GM19193 (cell line): Measurements from ENCODE around the gene CRYZ.

Experiments used
- POLR2A ChIP-seq: IDR thresholded peaks from 4 replicates; pipeline ENCODE4 v1.6.1; 2011; ENCODE audit not compliant: insufficient read depth, insufficient read length; ENCODE audit errors: extremely low read depth

CRYZ gene

DNA sequence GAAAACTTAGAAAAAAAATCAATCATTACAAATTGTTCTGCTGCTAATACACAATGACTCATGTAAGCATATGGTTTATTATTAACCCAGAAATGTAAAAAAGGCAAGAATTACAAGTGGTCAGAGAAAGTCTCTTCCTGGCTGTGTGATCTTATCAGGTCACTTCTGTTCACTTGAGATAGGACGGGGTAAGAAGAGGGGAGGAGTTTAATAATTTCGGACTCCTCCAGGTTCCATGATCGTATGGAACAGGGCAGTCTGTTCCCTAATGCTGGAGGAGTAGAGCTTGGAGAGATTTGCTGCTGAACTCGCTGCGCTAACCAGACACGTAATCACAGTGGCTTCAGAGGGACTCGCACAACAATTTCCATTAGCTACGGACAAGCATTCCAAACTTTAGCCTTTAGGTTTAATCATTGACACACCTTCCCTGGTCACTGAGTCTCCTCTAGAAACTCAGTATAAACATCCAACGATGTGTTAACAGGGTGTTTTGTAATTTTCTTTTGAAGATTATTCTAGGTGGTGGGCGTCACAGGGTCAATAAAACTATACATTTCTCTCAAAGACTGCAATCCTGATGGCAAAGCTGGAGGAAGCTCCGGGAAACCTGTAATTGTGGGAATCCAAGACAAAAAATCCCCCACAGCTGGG is 1.3 kb downstream of the CRYZ start:
- no peak for TF ChIP-seq POLR2A

DNA sequence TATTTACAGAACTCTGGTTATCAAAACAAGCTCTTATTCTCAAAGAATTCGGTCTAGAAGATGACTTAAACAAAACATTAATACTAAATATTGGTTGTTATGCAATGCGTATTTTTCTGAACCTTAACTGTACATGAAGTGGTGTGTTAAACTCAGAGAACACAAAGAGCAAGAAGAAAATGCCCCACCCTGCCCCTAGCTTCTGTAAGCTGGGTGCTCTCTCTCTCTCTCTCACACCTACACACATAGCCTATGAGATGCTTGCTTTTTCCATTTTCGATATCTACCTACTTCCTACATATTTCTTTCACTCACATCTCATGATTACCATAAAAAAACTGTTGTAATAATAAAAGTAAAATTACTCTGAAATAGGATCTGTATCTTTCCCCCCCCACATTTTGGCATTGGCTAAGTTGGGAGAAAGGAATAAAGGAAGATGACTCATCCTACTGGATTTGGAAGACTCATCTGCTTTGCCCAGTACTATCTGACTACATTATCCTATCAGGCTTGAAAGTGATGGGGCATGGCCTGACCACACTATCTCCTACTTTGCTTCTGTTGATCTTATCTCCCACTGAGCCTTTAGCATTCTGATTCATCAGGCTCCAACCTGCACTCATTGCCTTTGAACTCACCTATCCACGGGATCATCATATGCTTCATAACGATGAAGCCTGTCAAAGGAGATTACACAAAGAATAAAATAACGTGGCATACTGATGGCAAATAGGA is 2.9 kb downstream of the CRYZ start:
- TF ChIP-seq POLR2A = no peak

DNA sequence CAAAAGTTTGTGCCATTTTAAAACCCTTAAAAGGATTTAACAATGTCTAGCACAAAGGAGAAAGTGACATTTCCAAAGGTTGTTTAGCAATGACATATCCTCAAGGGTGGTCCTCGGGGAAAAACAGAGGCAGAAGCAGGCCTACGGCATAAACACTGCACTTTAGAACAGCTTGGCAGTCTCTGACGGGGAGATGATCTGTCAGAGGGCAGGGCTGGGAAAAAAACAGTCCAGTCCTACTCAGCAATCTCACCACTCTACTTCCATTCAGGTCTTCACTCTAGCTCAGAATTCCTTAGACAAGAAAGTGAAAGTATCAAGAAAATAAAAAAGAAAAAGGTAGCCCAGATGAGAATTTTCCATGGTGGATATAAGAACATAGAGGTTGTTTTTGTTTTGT is 4.1 kb downstream of the CRYZ start:
- TF ChIP-seq POLR2A = no peak

DNA sequence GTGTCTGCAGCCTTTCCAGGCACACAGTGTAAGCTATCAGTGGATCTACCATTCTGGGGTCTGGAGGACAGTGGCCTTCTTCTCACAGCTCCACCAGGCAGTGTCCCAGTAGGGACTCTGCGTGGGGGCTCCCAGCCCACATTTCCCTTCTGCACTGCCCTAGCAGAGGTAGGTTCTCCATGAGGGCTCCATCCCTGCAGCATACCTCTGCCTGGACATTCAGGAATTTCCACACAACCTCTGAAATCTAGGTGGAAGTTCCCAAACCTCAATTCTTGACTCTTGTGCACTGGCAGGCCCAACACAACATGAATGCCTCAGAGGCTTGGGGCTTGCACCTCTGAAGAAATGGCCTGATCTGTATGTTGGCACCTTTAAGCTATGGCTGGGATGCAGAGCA is 6.8 kb downstream of the CRYZ start:
- no peak for TF ChIP-seq POLR2A

DNA sequence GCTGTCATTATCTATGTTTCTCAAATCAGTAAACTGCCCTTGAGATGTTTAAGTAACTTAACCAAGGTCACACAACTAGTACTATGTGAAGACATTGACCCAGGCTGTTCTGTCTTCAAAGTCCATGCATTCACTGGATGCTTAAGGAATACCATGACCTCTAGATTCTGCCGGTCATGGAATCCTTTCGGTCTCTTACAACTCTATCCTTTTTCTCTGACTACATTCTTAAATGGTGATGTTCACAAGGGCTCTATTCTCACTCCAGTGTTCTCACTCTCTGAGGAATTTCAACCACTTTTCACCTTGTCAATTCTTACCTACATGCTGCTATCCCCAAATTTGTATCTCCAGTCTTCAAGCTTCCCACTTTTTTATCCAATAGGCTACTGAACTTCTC is 15.2 kb downstream of the CRYZ start:
- TF ChIP-seq POLR2A = no peak

DNA sequence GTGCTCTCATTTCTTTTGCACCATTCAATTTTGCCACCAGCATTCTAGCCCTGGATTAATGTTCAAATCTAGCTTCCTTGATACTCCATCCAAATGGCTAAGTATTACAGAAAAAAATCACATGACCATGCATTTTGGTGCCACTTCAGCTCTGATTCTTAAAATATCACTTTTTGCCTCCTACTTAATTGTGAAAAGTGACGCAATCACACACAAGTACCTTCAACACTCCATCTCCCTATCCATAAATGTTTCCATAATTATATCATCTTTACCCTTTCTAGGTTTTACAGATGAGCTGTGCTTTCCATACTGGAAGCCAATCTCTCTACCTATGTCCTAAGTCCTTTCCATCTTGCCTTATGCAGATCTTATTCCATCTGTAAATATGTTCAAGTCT is 16.0 kb downstream of the CRYZ start:
- no peak for TF ChIP-seq POLR2A

DNA sequence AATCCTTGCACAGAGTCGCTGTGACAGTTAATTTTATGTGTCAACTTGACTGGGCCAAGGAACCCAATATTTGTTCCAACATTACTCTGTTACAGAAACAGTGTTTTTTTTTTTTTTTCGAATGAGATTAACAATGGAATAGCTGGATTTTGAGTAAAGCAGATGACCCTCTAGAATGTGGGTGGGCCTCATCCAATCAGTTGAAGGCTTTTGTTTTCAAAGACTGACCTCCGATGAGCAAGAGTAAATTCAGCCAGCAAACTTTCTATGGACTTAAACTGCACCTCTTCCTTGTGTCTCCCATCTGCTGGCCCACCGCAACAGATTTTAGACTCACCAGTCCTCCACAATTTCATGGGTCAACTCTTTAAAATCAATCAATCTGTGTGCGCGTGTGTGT is 17.0 kb downstream of the CRYZ start:
- TF ChIP-seq POLR2A = no peak

DNA sequence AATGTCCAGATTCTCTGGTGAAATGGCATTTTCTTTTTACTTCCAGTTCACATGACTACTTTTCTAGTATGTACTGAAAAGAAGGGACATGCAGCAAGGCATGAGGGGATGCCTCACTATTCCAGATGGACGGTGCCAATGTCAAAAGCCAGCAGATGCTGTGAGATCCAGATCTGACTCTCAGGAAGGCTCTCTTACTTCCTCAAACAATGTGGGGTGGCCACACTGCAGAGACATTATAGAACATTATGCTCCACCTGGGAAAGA is 17.7 kb downstream of the CRYZ start:
- no peak for TF ChIP-seq POLR2A

DNA sequence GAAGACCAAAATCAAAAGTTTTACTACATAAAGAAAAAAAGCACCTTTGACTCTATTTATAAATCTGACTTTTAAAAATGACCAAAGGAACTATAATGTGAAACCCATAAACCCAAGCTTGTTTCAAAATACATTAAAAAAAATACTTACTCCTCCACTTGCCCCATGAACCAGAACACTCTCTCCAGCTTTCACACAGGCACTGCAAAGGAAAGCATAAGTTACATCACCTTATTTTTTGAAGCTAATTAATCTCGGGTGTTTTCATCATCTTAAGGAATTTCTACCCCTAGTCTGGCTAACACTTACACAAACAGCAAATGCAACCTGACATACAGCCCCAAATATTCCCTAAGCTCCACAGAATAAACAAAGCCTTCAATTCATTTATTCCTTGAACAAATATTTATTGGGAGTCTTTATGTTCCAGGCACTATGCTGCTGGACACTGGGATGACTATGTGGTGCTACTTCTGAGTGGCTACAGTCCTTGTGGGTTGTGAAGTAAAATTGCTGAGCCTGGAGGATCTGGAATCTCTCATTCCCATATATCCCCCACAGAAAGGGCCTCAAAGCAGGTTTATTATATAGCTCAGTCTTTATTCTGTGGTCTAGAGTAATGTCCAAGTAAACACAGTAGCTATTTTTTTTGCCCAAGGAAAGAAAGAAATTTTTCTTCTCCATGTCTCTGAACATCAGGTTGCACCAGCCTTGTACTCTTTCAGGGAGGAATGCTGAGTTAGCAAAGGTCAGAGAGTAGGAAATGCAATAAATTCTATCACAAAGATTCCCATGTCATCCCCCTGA is 18.2 kb downstream of the CRYZ start:
- no peak for TF ChIP-seq POLR2A

DNA sequence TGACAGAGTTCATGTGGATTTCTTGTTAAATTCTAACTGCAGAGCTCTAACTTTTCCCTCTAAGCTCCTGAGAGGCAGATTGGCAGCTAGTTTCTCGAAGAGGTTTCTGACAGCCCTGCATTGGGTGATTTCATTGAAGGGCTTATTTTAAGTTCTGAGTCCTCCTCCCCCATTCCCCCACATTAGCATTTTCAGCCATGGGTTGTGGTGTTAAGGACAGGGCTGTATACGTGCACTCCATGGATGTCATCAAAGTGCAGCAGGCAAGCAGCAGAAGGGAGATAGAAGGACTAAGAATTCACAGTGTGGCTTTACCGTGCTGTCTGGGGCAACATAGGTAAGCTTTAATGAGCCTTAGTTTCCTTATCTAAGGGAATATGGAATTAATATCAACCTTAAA is 19.0 kb downstream of the CRYZ start:
- TF ChIP-seq POLR2A = no peak

DNA sequence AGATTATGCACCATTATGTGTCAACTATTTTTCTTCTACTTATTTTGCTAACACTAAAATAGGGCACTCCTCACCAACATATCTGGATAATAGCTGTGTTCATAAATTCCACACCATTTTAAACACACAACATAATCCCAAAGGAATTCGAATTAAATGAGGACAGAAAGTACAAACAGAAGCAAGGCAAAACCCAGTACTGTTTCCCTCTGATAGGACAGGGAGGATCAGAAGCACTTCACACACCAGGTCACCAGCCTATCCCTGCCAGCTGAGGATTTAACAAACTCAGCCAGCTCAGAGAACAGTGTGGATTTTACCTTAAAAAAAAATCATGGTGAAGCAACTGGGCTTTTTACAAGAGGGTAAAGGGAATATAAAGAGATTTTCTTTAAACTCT is 20.0 kb downstream of the CRYZ start:
- TF ChIP-seq POLR2A = no peak

DNA sequence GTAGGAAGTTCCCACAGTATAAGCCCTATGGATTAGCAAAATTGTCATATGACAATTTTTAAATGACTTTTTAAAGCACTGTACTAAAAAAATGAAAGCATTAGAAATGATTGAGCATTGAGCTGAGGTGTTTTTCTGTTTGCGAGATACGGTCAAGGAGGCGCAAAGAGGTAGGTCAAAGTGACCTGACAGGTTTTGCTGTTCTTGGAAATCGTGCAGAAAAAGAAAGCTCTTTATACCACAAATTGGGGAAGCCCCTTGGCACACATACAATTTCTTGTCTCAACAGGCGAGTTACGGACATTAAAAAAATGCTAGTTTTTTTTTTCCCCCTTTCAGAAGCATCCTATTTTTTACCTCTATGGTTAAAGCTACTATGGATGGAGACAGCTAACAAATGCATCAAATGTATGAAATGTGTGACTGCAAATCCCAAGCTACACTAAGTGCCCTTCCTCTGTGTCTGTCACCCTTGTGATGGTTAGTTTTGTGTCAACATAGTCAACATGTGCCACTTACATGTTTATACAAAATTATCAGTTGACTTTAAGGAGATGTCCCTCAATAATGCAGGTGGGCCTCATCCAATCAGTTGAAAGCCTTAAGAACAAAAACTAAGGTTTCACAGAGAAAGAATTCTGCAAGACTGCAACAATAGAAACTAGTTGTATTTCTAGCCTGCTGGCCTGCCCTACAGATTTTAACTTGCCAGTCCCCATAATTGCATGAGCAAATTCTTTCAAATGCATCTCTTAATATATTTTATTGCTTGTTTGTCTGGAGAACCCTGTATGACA is 29.3 kb downstream of the CRYZ start:
- TF ChIP-seq POLR2A = no peak

DNA sequence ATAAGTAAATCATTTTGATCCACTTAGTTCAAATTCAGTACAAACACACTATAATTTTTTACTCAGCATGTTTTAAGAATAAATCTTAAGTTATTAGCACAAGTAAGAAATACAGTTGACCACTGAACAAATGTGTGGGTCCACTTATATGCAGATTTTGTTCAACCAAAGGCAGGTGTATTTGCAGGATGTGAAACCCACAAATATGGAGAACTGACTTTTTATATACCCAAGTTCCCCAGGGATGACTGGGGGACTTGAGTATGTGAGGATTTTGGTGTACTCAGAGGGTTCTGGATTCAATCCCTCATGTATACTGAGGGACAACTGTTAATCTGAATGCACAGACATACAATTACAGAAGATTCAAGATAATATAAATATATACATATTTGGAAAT is 33.5 kb downstream of the CRYZ start:
- TF ChIP-seq POLR2A = no peak

DNA sequence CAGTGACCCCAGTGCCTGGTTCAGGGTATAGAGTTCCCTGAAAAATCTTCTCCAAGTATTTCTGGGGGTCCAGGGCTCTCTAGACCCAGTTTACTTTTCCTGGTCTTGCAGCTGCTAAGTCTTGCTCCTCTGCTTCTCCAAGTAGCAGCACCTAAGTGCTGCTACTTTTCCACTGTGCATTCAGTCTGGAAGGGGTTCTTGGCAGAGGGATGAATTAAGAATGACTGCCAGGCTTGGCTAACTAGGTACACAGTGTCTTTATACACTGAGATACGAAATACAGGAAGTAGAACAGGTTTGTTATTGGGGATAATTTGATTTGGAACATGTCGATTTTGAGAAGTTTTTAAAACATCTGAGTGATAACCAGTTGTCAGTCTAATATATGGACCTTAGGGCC is 35.0 kb downstream of the CRYZ start:
- TF ChIP-seq POLR2A = no peak

DNA sequence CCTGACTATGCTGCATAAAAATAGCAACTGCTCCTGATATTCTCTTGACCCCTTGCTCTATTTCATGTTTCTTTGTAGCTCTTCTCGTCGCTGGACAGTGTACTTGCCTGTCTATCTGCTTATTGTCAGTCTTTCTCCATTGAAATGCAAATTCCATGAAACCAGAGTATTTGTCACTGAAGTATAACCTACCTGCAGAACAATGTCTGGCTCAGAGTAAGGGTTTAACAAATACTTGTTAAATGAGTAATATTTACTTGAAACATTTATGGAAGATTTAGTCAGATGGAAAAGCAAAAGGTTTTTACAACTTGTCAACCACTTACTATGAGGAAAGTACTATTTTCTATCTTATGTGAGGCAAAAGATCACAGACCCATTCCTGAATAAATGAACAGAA is 39.4 kb downstream of the CRYZ start:
- TF ChIP-seq POLR2A = no peak
